Kidney (tissue), 22 donors: ENCODE results near the gene ATXN7L1. TPM values are rescaled to one million over a fixed set of nuclear protein-coding genes. Genes with fewer than 3 reads are reported as not detected.
A peak's percentile ranks its signal among the peaks of the same experiment; 100 is the strongest.

ENCODE experiments used
- DNase-seq, 5 donors: peaks; one replicate each; pipeline ENCODE4 v3.0.0-alpha.2; 2013 to 2020
- FAIRE-seq: peaks from 2 replicates; lab custom pipeline; 2012; peaks lifted over from hg19 to GRCh38; lab: Jason Lieb, UNC
- H3K27ac ChIP-seq, 2 donors: one replicate each; pipeline ENCODE4 v1.7.0; 2013; ENCODE audit warnings: low read depth in 2 of 2, low read length in 2 of 2, inconsistent platforms in 1 of 2
- H3K27me3 ChIP-seq: one replicate; pipeline ENCODE4 v1.7.1; 2013; ENCODE audit warnings: low read length, inconsistent platforms; ENCODE audit not compliant: control insufficient read depth, insufficient read depth
- H3K36me3 ChIP-seq, 3 donors: one replicate each; pipeline versions ENCODE4 v1.7.0 to v1.7.1; 2013; ENCODE audit warnings: low read length in 3 of 3, control low read depth in 1 of 3, inconsistent platforms in 1 of 3; ENCODE audit not compliant: insufficient read depth in 3 of 3, control insufficient read depth in 2 of 3
- H3K4me1 ChIP-seq, 3 donors: one replicate each; pipeline versions ENCODE4 v1.7.0 to v1.7.1; 2013; ENCODE audit warnings: low read length in 3 of 3, inconsistent platforms in 1 of 3, low read depth in 1 of 3; ENCODE audit not compliant: control insufficient read depth in 2 of 3, insufficient read depth in 2 of 3
- H3K4me3 ChIP-seq, 3 donors: one replicate each; pipeline versions ENCODE4 v1.7.0 to v1.8.1; 2013; ENCODE audit warnings: low read length in 3 of 3, control low read depth in 1 of 3, inconsistent platforms in 1 of 3
- H3K9ac ChIP-seq, 3 donors: one replicate each; pipeline versions ENCODE4 v1.7.0 to v1.7.1; 2013; ENCODE audit warnings: low read length in 3 of 3, control low read depth in 1 of 3, inconsistent platforms in 1 of 3
- H3K9me3 ChIP-seq, 3 donors: one replicate each; pipeline versions ENCODE4 v1.7.0 to v1.7.1; 2013; ENCODE audit warnings: low read length in 3 of 3, control low read depth in 1 of 3, inconsistent platforms in 1 of 3; ENCODE audit not compliant: control insufficient read depth in 2 of 3, insufficient read depth in 1 of 3
- intact Hi-C: fragments of 100-400 bp; cut with DNase I; formaldehyde crosslinking; loops from one replicate; pipeline ENCODE4 v1.11.1; 2022
- long read RNA-seq, 10 donors: library from polyadenylated mRNA in 1 of 10; unstranded in 1 of 10; transcript quantifications; one replicate each; pipeline ENCODE4 v2.0.0 and lab custom pipeline, GENCODE V29; 2021 to 2026
- polyA plus RNA-seq: library from polyadenylated mRNA; stranded (reverse); fragments of 350-450 nt; fragmentation: Illumina TruSeq; extraction: RNeasy Lipid Tissue Mini Kit (QIAGEN cat#74804); gene quantifications from one replicate; pipeline ENCODE4 v1.2.3, GENCODE V29; 2014; ENCODE audit warnings: low read depth, low replicate concordance; ENCODE audit not compliant: insufficient read depth
- total RNA-seq: library from RNA; stranded (reverse); fragmentation: NEBNext Ultra II Directional; extraction: Animal tissue kit (Norgen Biotek cat#: 25700); gene quantifications from one replicate; pipeline ENCODE4 v1.2.1, GENCODE V29; 2021
- TF ChIP-seq, protein P1 (sequence below): IDR thresholded peaks from 3 replicates; pipeline ENCODE4 v1.5.1; 2012; ENCODE audit warnings: mild to moderate bottlenecking, moderate library complexity, borderline replicate concordance; ENCODE audit not compliant: insufficient read depth; ENCODE audit errors: extremely low read depth
- donor health status: control.
- donor health status: control.
- donor health status: control.
- donor health status: control.
- donor health status: control.
- donor health status: DM: yes; HTN: yes; CAD: no.
- donor health status: Normal renal cell carcinoma (clear cell type).

The ATXN7L1 gene, protein sequence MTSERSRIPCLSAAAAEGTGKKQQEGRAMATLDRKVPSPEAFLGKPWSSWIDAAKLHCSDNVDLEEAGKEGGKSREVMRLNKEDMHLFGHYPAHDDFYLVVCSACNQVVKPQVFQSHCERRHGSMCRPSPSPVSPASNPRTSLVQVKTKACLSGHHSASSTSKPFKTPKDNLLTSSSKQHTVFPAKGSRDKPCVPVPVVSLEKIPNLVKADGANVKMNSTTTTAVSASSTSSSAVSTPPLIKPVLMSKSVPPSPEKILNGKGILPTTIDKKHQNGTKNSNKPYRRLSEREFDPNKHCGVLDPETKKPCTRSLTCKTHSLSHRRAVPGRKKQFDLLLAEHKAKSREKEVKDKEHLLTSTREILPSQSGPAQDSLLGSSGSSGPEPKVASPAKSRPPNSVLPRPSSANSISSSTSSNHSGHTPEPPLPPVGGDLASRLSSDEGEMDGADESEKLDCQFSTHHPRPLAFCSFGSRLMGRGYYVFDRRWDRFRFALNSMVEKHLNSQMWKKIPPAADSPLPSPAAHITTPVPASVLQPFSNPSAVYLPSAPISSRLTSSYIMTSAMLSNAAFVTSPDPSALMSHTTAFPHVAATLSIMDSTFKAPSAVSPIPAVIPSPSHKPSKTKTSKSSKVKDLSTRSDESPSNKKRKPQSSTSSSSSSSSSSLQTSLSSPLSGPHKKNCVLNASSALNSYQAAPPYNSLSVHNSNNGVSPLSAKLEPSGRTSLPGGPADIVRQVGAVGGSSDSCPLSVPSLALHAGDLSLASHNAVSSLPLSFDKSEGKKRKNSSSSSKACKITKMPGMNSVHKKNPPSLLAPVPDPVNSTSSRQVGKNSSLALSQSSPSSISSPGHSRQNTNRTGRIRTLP
- total RNA-seq (18.5 TPM), polyA plus RNA-seq (12.5 TPM)
- long read RNA-seq, donor 1, partial matches to known transcripts: 0 of 2 reads
- long read RNA-seq, donor 1, other reads (novel, unspliced or antisense): 0 of 2 reads
- long read RNA-seq, donor 2: 0 reads
- long read RNA-seq, donor 3: 0 reads
- long read RNA-seq, donor 4, partial matches to known transcripts: 0 of 1 reads
- long read RNA-seq, donor 4, other reads (novel, unspliced or antisense): 0 of 1 reads
- long read RNA-seq, donor 5: 0 reads
- long read RNA-seq, donor 6, partial matches to known transcripts: 0 of 1 reads
- long read RNA-seq, donor 6, other reads (novel, unspliced or antisense): 0 of 1 reads
- long read RNA-seq, donor 7, partial matches to known transcripts: 2 of 7 reads
- long read RNA-seq, donor 7, other reads (novel, unspliced or antisense): 5 of 7 reads
- long read RNA-seq, donor 8: 0 reads
- long read RNA-seq, donor 9, partial matches to known transcripts: 0 of 1 reads
- long read RNA-seq, donor 9, other reads (novel, unspliced or antisense): 0 of 1 reads
- long read RNA-seq, donor 10, partial matches to known transcripts: 0 of 1 reads
- long read RNA-seq, donor 10, other reads (novel, unspliced or antisense): 0 of 1 reads

GRCh38 chr7:105876091-105876963, at the start of gene ATXN7L1:
Gene ATXN7L1 (minus strand): TSS chr7:105876599. CDS start chr7:105876558, 41 bp downstream.
- TF ChIP-seq, protein P1, sequence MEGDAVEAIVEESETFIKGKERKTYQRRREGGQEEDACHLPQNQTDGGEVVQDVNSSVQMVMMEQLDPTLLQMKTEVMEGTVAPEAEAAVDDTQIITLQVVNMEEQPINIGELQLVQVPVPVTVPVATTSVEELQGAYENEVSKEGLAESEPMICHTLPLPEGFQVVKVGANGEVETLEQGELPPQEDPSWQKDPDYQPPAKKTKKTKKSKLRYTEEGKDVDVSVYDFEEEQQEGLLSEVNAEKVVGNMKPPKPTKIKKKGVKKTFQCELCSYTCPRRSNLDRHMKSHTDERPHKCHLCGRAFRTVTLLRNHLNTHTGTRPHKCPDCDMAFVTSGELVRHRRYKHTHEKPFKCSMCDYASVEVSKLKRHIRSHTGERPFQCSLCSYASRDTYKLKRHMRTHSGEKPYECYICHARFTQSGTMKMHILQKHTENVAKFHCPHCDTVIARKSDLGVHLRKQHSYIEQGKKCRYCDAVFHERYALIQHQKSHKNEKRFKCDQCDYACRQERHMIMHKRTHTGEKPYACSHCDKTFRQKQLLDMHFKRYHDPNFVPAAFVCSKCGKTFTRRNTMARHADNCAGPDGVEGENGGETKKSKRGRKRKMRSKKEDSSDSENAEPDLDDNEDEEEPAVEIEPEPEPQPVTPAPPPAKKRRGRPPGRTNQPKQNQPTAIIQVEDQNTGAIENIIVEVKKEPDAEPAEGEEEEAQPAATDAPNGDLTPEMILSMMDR: peak; percentile 59
- Histone ChIP-seq H3K4me3 (peak within 1 kb of the TSS; percentile 84 to 97 (median 96)), H3K27me3 (no peaks in the 10 kb centered on the region), H3K4me1 (peaks cover 3 to 6% (median 5%) of the 10 kb centered on the region in 3 donors), H3K27ac (peak within 1 kb of the TSS; percentile 64 to 89), H3K9me3 (no peaks in the 10 kb centered on the region), H3K9ac (peak within 1 kb of the TSS; percentile 71 to 92 (median 75)), H3K36me3 (no peaks in the 10 kb centered on the region)
- DNase-seq (peak; percentile 96 to 99 (median 97)), FAIRE-seq (no peak)
- intact Hi-C loops: no loop called here

DNA sequence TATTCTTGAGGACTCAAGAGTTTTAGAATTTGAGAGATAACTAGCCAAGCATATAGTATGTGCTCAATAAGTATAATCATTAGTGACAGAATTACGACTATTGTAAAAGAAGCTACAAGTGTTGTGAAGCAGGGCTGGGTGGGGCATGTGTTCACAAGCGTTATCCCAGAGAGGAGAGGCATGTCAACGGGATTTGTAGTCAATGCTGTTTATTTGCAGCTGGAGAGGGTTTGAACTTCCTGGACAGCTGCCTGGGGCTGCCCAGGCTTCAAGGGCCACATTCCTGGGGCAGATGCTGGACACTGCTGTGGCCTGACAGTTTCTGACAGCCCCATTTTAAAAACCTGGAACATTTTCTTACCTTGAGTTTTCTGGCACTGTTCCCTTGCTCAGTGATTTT, 49.7 kb upstream of the ATXN7L1 start:
- H3K36me3 ChIP-seq: no peaks in the 10 kb centered on the region

More for the DNA sequence above, 49.7 kb upstream of the ATXN7L1 start:
- intact Hi-C loops: no loop called here
- Histone ChIP-seq H3K4me1 (no peaks in the 10 kb centered on the region), H3K4me3 (no peak overlapping the region), H3K9me3 (peaks cover 0 to 7% (median 0%) of the 10 kb centered on the region in 3 donors), H3K9ac (no peak overlapping the region), H3K27me3 (no peaks in the 10 kb centered on the region), H3K27ac (no peak overlapping the region)
- DNase-seq (no peak), FAIRE-seq (no peak)
- TF ChIP-seq, protein P1: no peak
